Measurements from ENCODE around the gene MBNL1. TPM values are rescaled to one million over a fixed set of nuclear protein-coding genes. Genes with fewer than 3 reads are reported as not detected.

The MBNL1 gene
- total and polyA plus RNA-seq, 8 donors, result 15.2 to 73.2 (median 40.2) TPM

DNA sequence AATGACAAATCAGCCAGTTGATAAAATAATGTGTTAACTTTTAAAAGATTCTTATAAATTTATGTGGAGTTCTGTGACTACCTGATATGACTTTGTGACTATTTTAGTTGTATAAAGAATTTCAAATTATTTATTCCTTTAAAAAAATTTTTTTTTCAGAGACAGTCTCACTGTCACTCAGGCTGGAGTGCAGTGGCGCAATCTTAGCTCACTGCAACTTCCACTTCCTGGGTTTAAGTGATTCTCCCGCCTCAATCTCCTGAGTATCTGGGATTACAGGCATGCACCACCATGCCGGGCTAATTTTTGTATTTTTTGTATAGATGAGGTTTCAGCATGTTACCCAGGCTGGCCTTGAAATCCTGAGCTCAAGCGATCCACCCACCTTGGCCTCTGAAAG, 48.5 kb downstream of the MBNL1 start:
- 91 to 92% methylated on average over 4 of the region's 4 CpGs for WGBS, 2 donors
- no peak for ATAC-seq

DNA sequence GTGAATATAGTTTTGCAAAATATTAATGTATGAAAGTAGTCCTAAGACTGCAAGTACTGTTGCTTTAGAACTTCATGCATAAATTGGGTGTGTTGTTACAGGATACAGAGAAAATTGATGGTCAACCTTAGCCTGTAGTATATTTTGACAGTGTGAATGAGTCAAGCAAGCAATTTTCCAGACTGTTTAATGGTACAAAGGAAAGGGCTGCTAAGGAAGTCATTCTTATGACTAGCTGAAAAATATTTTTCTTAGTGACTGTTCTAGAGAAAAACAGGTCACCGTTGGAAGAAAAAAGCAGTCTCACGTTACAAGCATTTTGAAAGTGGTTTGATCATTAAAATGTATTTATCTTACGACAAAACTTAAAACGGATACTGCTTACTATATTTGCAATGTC, 49.2 kb downstream of the MBNL1 start:
- H3K27ac ChIP-seq, result no peak overlapping the region
- H3K4me1 ChIP-seq, result peaks cover 18 to 62% (median 62%) of the 10 kb centered on the region in 3 donors
- WGBS, 2 donors, result 68 to 70% methylated on average over 4 of the region's 4 CpGs
- H3K4me3 ChIP-seq, result no peak overlapping the region
- ATAC-seq (no peak), FAIRE-seq (peak; percentile 63), DNase-seq (no peak)
- H3K27me3 ChIP-seq, result no peaks in the 10 kb centered on the region
- no peaks in the 10 kb centered on the region for H3K36me3 ChIP-seq
- intact Hi-C loops (cut with DNase I), result no loop called here
- H3K9me3 ChIP-seq, result no peaks in the 10 kb centered on the region
- TF ChIP-seq, protein P1, sequence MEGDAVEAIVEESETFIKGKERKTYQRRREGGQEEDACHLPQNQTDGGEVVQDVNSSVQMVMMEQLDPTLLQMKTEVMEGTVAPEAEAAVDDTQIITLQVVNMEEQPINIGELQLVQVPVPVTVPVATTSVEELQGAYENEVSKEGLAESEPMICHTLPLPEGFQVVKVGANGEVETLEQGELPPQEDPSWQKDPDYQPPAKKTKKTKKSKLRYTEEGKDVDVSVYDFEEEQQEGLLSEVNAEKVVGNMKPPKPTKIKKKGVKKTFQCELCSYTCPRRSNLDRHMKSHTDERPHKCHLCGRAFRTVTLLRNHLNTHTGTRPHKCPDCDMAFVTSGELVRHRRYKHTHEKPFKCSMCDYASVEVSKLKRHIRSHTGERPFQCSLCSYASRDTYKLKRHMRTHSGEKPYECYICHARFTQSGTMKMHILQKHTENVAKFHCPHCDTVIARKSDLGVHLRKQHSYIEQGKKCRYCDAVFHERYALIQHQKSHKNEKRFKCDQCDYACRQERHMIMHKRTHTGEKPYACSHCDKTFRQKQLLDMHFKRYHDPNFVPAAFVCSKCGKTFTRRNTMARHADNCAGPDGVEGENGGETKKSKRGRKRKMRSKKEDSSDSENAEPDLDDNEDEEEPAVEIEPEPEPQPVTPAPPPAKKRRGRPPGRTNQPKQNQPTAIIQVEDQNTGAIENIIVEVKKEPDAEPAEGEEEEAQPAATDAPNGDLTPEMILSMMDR (IDR thresholded peaks at IDR 0.05), result no peak

More for the DNA sequence above, 48.5 kb downstream of the MBNL1 start:
- Histone ChIP-seq H3K4me1 (peaks cover 13 to 54% (median 54%) of the 10 kb centered on the region in 3 donors), H3K36me3 (no peaks in the 10 kb centered on the region), H3K27me3 (no peaks in the 10 kb centered on the region), H3K27ac (no peak overlapping the region), H3K9me3 (no peaks in the 10 kb centered on the region), H3K4me3 (no peak overlapping the region)
- no peak for FAIRE-seq
- TF ChIP-seq, protein P1 (IDR thresholded peaks at IDR 0.05), result no peak
- intact Hi-C loops (cut with DNase I), result no loop called here
- DNase-seq, result no peak

DNA sequence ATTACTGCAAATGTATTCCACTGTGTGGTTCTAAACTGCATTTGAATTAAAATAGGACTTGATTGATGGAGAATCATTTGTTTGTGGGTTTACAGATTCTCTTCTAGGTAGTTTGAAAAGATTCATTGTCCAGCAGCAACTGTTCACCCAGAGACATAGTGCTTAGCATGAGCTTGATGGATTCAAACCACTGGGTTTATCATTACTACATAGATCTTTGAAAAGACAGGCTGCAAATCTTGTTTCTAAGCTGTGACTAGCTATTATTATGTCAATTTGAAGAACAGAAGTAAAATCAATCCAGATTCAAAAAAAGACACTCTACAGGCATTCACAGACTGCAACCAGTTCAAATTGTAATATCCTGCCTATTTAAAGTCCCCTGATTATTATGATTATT, 49.8 kb downstream of the MBNL1 start:
- Histone ChIP-seq H3K9me3 (no peaks in the 10 kb centered on the region), H3K4me3 (no peak overlapping the region), H3K36me3 (no peaks in the 10 kb centered on the region), H3K27me3 (no peaks in the 10 kb centered on the region), H3K4me1 (peaks cover 19 to 67% (median 59%) of the 10 kb centered on the region in 3 donors), H3K27ac (no peak overlapping the region)
- intact Hi-C loops (cut with DNase I), result no loop called here
- TF ChIP-seq, protein P1 (IDR thresholded peaks at IDR 0.05), result no peak
- DNase-seq (no peak), ATAC-seq (no peak), FAIRE-seq (no peak)

DNA sequence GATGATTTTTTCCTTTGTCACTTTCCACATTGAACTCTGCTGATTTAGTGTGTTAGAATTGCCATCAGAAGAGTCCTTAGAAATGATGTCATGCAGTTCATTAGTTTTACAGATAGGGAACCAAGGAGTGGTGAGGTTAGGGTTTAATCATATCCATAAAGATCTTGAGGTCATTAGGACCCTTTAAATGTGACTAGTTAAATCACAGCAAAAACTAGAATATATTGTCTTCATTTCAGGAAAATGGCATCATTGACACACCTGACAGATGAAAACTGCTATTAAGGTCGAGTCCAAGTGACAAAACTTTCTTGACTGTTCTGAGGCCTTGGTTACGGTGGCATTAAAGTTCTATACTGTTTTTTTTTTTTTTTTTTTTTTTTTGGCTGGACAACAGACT, 50.5 kb downstream of the MBNL1 start:
- TF ChIP-seq, protein P1 (IDR thresholded peaks at IDR 0.05), result no peak
- Histone ChIP-seq H3K27ac (no peak overlapping the region), H3K4me3 (no peak overlapping the region), H3K4me1 (peaks cover 19 to 68% (median 54%) of the 10 kb centered on the region in 3 donors), H3K27me3 (no peaks in the 10 kb centered on the region), H3K36me3 (no peaks in the 10 kb centered on the region), H3K9me3 (no peaks in the 10 kb centered on the region)
- DNase-seq (no peak), ATAC-seq (no peak), FAIRE-seq (no peak)
- 88 to 90% methylated on average over 2 of the region's 2 CpGs for WGBS, 2 donors
- intact Hi-C loops (cut with DNase I), result no loop called here

DNA sequence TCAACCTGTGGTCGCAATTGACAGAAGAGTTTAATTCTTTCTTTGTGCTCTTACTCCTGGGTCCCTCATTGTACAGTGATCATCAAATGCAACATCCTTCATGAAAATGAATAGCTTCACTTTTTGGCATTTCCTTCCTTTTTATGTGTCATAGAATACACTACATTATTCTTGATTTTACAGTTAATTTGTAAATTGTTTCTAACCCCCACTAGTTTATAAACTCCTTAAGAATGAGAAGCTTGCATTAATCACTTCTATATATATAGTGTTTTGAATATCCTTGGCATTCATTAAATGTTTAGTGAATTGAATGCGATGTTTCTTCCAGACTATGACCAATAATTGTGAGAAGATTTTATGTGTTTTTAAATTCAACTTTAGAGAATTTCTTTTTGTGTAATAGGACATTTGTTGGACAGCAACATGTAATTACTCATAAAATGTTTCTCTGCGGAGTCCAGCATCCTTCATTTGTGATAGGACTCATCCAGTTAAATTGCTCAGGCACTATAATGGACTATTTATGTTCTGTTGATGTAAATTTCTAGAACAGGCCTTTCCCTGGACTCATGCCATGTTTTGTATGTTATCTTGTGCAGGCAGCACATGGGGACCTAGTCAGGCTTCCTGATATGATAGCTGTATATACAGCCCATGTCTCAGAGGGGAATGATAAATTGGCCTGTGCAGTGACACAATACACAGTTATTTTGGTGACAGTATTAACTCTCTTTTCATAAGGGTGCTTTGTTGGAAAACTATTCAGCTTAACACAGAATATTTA, 51.3 kb downstream of the MBNL1 start:
- H3K9me3 ChIP-seq, result no peaks in the 10 kb centered on the region
- H3K27me3 ChIP-seq, result no peaks in the 10 kb centered on the region
- no peak for DNase-seq
- FAIRE-seq, result peak; percentile 13
- ATAC-seq, result peak in 3 of 4 donors; percentile 47 to 54 (median 47)
- peaks cover 19 to 61% (median 54%) of the 10 kb centered on the region in 3 donors for H3K4me1 ChIP-seq
- WGBS, 2 donors, result 93% methylated on average over 3 of the region's 3 CpGs
- intact Hi-C loops (cut with DNase I), result no loop called here
- TF ChIP-seq, protein P1 (IDR thresholded peaks at IDR 0.05), result no peak
- H3K27ac ChIP-seq, result no peak overlapping the region
- no peak overlapping the region for H3K4me3 ChIP-seq
- no peaks in the 10 kb centered on the region for H3K36me3 ChIP-seq
